Measurements from ENCODE around the gene PHC2.

The PHC2 gene

DNA sequence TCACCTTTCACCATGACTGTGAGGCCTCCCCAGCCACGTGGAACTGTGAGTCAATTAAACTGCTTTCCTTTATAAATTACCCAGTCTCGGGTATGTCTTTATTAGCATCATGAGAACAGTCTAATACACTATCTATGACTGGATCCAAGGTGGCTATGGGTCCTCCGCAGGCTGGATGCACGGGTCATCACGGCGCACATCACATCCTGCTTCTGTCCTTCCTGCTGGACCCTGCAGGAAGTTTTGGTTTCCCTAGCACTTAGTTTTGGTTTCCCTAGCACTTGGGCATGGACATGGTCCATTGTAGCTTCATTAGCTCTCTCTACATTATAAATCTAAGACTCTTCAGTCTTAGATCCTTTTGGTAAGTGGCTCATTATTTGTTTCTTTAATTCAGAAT is 14.2 kb upstream of the PHC2 start:
- no peaks in the 10 kb centered on the region for H3K9me3 ChIP-seq (ENCODE audit: low read length)
- H3K27me3 ChIP-seq (ENCODE audit: insufficient read depth, low read length), result 0 out of 2 replicates have a peak, but pooled peaks cover 4% of the 10 kb centered on the region
- no peak overlapping the region for H3K27ac ChIP-seq (ENCODE audit: low read depth, low read length, poor library complexity, severe bottlenecking)
- H2AFZ ChIP-seq (ENCODE audit: low read length), result no peak overlapping the region
- TF ChIP-seq EZH2 (IDR thresholded peaks at IDR 0.05; ENCODE audit: borderline replicate concordance, low read length), result no peak
- TF ChIP-seq, protein P1, sequence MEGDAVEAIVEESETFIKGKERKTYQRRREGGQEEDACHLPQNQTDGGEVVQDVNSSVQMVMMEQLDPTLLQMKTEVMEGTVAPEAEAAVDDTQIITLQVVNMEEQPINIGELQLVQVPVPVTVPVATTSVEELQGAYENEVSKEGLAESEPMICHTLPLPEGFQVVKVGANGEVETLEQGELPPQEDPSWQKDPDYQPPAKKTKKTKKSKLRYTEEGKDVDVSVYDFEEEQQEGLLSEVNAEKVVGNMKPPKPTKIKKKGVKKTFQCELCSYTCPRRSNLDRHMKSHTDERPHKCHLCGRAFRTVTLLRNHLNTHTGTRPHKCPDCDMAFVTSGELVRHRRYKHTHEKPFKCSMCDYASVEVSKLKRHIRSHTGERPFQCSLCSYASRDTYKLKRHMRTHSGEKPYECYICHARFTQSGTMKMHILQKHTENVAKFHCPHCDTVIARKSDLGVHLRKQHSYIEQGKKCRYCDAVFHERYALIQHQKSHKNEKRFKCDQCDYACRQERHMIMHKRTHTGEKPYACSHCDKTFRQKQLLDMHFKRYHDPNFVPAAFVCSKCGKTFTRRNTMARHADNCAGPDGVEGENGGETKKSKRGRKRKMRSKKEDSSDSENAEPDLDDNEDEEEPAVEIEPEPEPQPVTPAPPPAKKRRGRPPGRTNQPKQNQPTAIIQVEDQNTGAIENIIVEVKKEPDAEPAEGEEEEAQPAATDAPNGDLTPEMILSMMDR (IDR thresholded peaks at IDR 0.05; ENCODE audit: low read length), result no peak
- no peak overlapping the region for H3K9ac ChIP-seq (ENCODE audit: low read length)
- H3F3A ChIP-seq (ENCODE audit: insufficient read depth, low read length), result no peaks in the 10 kb centered on the region
- H3K4me1 ChIP-seq (ENCODE audit: insufficient read depth, low read length, severe bottlenecking), result no peaks in the 10 kb centered on the region
- H3K36me3 ChIP-seq (ENCODE audit: insufficient read depth, low read length), result no peaks in the 10 kb centered on the region
- H3K4me2 ChIP-seq (ENCODE audit: low read length), result no peak overlapping the region
- no peaks in the 10 kb centered on the region for H4K20me1 ChIP-seq (ENCODE audit: insufficient read depth, low read length)
- H3K79me2 ChIP-seq (ENCODE audit: insufficient read depth, low read length), result no peaks in the 10 kb centered on the region
- no peaks in the 10 kb centered on the region for H3K9me2 ChIP-seq (ENCODE audit: low read depth, low read length)
- no peak overlapping the region for H3K4me3 ChIP-seq (ENCODE audit: low read depth, low read length, poor library complexity, severe bottlenecking)

DNA sequence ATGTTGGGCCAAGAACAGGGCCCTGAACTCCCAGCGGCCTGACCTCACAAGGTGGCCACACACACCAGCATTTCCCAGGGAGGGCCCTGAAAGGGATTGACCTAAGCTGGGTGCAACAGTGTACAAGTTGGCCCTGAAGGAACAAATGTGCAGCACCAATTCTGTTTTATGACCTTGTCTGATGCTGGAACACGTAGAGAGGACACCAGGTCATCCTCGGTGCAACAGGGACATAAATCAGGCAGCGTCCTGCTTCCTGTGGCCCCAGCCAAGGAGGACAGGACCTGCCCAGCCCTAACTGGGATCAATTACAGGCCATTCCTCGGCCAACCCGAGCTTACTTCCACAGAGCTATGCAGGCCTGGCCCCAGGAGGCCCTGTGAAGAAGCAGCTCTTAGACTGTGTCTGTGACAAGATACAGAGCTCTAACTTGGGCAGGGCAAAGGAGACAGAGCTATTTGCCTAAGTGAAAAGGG is 12.8 kb upstream of the PHC2 start:
- Histone ChIP-seq H3K4me3 (ENCODE audit: low read depth, low read length, poor library complexity, severe bottlenecking) (no peak overlapping the region), H3K4me2 (ENCODE audit: low read length) (no peak overlapping the region), H3K9me2 (ENCODE audit: low read depth, low read length) (no peaks in the 10 kb centered on the region), H3K79me2 (ENCODE audit: insufficient read depth, low read length) (no peaks in the 10 kb centered on the region), H3K9ac (ENCODE audit: low read length) (no peak overlapping the region), H3K9me3 (ENCODE audit: low read length) (no peaks in the 10 kb centered on the region), H3K4me1 (ENCODE audit: insufficient read depth, low read length, severe bottlenecking) (no peaks in the 10 kb centered on the region), H2AFZ (ENCODE audit: low read length) (no peak overlapping the region), H4K20me1 (ENCODE audit: insufficient read depth, low read length) (no peaks in the 10 kb centered on the region), H3K27ac (ENCODE audit: low read depth, low read length, poor library complexity, severe bottlenecking) (no peak overlapping the region), H3F3A (ENCODE audit: insufficient read depth, low read length) (no peaks in the 10 kb centered on the region), H3K27me3 (ENCODE audit: insufficient read depth, low read length) (0 out of 2 replicates have a peak, but pooled peaks cover 7% of the 10 kb centered on the region), H3K36me3 (ENCODE audit: insufficient read depth, low read length) (no peaks in the 10 kb centered on the region)
- TF ChIP-seq, protein P1 (IDR thresholded peaks at IDR 0.05; ENCODE audit: low read length), result no peak
- no peak for TF ChIP-seq EZH2 (IDR thresholded peaks at IDR 0.05; ENCODE audit: borderline replicate concordance, low read length)

DNA sequence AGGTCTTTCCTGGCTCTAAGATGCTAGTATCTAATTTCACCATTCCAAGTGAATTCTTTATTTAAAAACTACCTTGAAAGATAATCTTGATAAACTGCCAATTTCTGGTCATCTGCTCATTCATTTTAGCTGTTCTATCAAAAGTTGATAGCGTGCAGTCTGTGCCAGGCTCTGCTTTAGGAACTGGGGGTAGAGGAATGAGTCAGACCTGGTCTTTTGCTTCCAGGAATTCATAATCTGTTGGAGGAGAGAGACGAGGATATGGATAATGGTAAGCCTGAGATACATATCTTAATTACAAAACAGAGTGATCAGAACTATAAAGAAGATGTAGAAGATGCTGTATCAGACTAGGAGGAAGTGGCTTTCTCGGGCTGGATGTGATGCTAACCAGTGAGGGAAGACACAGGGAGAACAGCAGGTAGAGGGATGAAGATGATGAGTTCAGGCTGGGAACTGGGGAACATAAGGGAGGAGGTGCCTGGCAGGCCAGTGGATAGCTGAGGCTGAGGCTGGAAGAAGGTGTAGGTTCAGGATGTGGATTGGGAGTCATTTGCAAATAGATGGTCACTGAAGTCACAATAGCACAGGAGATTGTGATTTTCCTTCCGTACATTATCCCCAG is 12.3 kb upstream of the PHC2 start:
- no peak overlapping the region for H3K4me2 ChIP-seq (ENCODE audit: low read length)
- no peaks in the 10 kb centered on the region for H3K9me2 ChIP-seq (ENCODE audit: low read depth, low read length)
- no peaks in the 10 kb centered on the region for H3K79me2 ChIP-seq (ENCODE audit: insufficient read depth, low read length)
- H3K4me1 ChIP-seq (ENCODE audit: insufficient read depth, low read length, severe bottlenecking), result no peaks in the 10 kb centered on the region
- H3K27me3 ChIP-seq (ENCODE audit: insufficient read depth, low read length), result 0 out of 2 replicates have a peak, but pooled peaks cover 11% of the 10 kb centered on the region
- H3K9me3 ChIP-seq (ENCODE audit: low read length), result no peaks in the 10 kb centered on the region
- no peak overlapping the region for H3K27ac ChIP-seq (ENCODE audit: low read depth, low read length, poor library complexity, severe bottlenecking)
- H2AFZ ChIP-seq (ENCODE audit: low read length), result no peak overlapping the region
- H3F3A ChIP-seq (ENCODE audit: insufficient read depth, low read length), result no peaks in the 10 kb centered on the region
- H3K4me3 ChIP-seq (ENCODE audit: low read depth, low read length, poor library complexity, severe bottlenecking), result no peak overlapping the region
- no peak overlapping the region for H3K9ac ChIP-seq (ENCODE audit: low read length)
- no peaks in the 10 kb centered on the region for H3K36me3 ChIP-seq (ENCODE audit: insufficient read depth, low read length)
- H4K20me1 ChIP-seq (ENCODE audit: insufficient read depth, low read length), result no peaks in the 10 kb centered on the region
- no peak for TF ChIP-seq EZH2 (IDR thresholded peaks at IDR 0.05; ENCODE audit: borderline replicate concordance, low read length)
- TF ChIP-seq, protein P1 (IDR thresholded peaks at IDR 0.05; ENCODE audit: low read length), result no peak
